Muscle of leg (tissue), 11 donors: ENCODE measurements around the gene TPRX1. TPM values are rescaled to one million over a fixed set of nuclear protein-coding genes. Genes with fewer than 3 reads are reported as not detected.
"Not testable (repeated sequence)": the region's sequence is repeated elsewhere in the genome, so short reads cannot be mapped to it uniquely, and the experiment has no call there.

Experiments used
- DNase-seq: peaks from one replicate; pipeline ENCODE4 v3.0.0; 2013
- H3K27ac ChIP-seq: one replicate; pipeline ENCODE4 v1.5.1; 2013; ENCODE audit warnings: mild to moderate bottlenecking, low read length, control low read depth
- H3K27me3 ChIP-seq: one replicate; pipeline ENCODE4 v1.6.1; 2013; ENCODE audit warnings: low read length; ENCODE audit not compliant: control insufficient read depth, insufficient read depth
- H3K36me3 ChIP-seq: one replicate; pipeline ENCODE4 v1.6.1; 2013; ENCODE audit warnings: low read length; ENCODE audit not compliant: control insufficient read depth, insufficient read depth
- H3K4me1 ChIP-seq: one replicate; pipeline ENCODE4 v1.6.1; 2013; ENCODE audit warnings: low read length; ENCODE audit not compliant: control insufficient read depth, insufficient read depth
- H3K4me3 ChIP-seq: one replicate; pipeline ENCODE4 v1.5.1; 2013; ENCODE audit warnings: low read length, control low read depth
- H3K9me3 ChIP-seq: replicated peaks from 2 replicates; pipeline ENCODE4 v1.6.1; 2013; ENCODE audit warnings: low read depth, low read length; ENCODE audit not compliant: control insufficient read depth
- WGBS: methylation state at CpG from one replicate; pipeline ENCODE4 v1.1.5; 2013; ENCODE audit warnings: missing lambda C conversion rate; ENCODE audit not compliant: insufficient coverage; 5-methylcytosine and 5-hydroxymethylcytosine counted together
- polyA plus RNA-seq, 8 donors: library from polyadenylated mRNA; unstranded; fragments of 120-200 nt; gene quantifications; one replicate each; pipeline versions ENCODE4 v1.2.1 to v1.2.3, GENCODE V29; 2013; ENCODE audit warnings: inconsistent platforms in 1 of 8, low replicate concordance in 1 of 8; ENCODE audit not compliant: insufficient read length in 8 of 8, insufficient read depth in 1 of 8
- total RNA-seq: library from RNA; stranded (reverse); fragments of 120-200 nt; gene quantifications from one replicate; pipeline ENCODE4 v1.2.4, GENCODE V29; 2013

TPRX1 gene
- total and polyA plus RNA-seq, 9 donors: not detected

- Histone ChIP-seq H3K4me1 (peaks cover 23% of the 10 kb centered on the region), H3K36me3 (peaks cover 11% of the 10 kb centered on the region)
- H3K4me3 ChIP-seq, H3K27ac ChIP-seq, DNase-seq, H3K9me3 ChIP-seq, H3K27me3 ChIP-seq: not testable (repeated sequence)
- WGBS: 100% methylated on average over 1 of the region's 13 CpGs
These were observed 14.5 kb downstream of the TPRX1 start for GRCh38 chr19:47789811-47790210.

GRCh38 chr19:47787307-47787706 lies 17.0 kb downstream of the TPRX1 start:
- H3K27ac ChIP-seq: peak overlapping the region; percentile 77
- peak; percentile 34 for DNase-seq
- 75% methylated on average over 4 of the region's 10 CpGs for WGBS
- not testable (repeated sequence) for H3K27me3 ChIP-seq, H3K9me3 ChIP-seq, H3K4me3 ChIP-seq
- peaks cover 31% of the 10 kb centered on the region for H3K36me3 ChIP-seq
- peaks cover 34% of the 10 kb centered on the region for H3K4me1 ChIP-seq

DNA sequence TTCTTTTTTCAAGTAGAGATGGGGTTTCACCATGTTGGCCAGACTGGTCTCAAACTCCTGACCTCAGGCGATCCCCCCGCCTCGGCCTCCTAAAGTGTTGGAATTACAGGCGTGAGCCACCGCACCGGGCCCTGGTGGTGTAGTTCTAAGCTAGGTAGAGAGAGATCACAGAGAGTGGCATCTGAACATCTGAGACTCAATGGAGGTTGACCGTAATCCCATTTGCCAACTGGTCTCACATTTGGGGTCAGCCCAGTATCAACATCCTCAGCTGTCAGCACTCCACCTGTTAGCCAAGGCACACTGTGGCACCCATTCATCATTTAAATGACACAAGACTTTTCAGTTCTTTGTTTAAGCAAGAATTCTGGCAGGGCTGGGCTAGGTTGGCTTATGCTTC lies 17.8 kb downstream of the TPRX1 start:
- H3K4me1 ChIP-seq: peaks cover 39% of the 10 kb centered on the region
- peak overlapping the region; percentile 77 for H3K27ac ChIP-seq
- H3K27me3 ChIP-seq: no peaks in the 10 kb centered on the region
- H3K36me3 ChIP-seq: peaks cover 38% of the 10 kb centered on the region
- WGBS: 100% methylated on average over 1 of the region's 7 CpGs
- no peaks in the 10 kb centered on the region for H3K9me3 ChIP-seq
- H3K4me3 ChIP-seq: no peak overlapping the region
- peak; percentile 80 for DNase-seq

GRCh38 chr19:47781590-47782262 lies 22.6 kb downstream of the TPRX1 start:
- 66% methylated on average over 8 of the region's 9 CpGs for WGBS
- Histone ChIP-seq H3K36me3 (peaks cover 51% of the 10 kb centered on the region), H3K4me3 (no peak overlapping the region), H3K9me3 (no peaks in the 10 kb centered on the region), H3K27ac (peak overlapping the region; percentile 44), H3K27me3 (no peaks in the 10 kb centered on the region), H3K4me1 (peaks cover 47% of the 10 kb centered on the region)
- DNase-seq: peak; percentile 50

DNA sequence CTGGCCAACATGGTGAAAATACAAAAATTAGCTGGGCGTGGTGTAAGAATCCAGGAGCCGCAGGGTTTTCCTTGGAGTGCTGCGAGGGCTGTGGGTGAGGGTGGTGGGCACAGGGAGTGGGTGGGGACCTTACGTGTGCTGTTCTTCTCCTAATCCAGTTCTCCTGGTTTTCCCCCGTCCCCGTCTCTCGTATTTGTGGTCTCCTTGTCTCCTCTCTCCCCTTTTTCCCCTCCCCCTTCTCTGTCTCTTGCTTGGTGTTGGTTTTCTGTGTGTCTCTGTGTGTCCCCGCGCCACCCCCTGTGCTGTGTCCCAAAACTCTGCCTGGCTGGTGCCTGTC lies 24.2 kb downstream of the TPRX1 start:
- Histone ChIP-seq H3K4me1 (peaks cover 41% of the 10 kb centered on the region), H3K9me3 (no peaks in the 10 kb centered on the region)
- DNase-seq: no peak

DNA sequence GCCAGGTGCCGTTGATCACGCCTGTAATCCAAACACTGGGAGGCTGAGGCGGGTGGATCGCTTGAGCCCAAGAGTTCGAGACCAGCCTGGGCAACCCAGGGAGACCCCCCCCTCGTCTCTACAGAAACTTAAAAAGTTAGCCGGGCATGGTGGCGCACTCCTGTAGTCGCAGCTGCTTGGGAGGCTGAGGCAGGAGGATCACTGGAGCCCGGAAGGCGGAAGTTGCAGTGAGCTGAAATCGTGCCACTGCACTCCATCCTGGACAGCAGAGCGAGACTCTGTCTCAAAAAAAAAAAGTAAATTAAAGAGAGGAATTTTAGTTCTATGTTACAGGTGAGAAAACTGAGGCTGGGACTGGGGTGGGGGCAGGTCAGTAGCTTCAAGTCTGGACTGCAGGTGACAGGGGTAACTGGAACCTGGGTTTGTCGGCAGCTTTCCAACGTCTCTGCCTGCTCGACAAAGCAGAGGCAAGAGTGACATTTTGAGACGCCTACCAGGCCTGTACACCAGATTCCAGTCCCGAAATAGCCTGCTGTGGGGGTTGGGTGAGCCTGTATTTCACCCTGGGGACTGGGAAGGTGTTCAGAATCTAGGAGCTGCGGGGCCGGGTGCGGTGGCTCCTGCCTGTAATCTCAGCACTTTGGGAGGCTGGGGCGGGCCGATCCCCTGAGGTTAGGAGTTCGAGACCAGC lies 24.7 kb downstream of the TPRX1 start:
- Histone ChIP-seq H3K27ac (peak overlapping the region; percentile 95), H3K36me3 (peaks cover 40% of the 10 kb centered on the region), H3K4me3 (peak overlapping the region; percentile 98), H3K9me3 (no peaks in the 10 kb centered on the region), H3K4me1 (peaks cover 41% of the 10 kb centered on the region), H3K27me3 (no peaks in the 10 kb centered on the region)
- WGBS: 58% methylated on average over 22 of the region's 24 CpGs
- DNase-seq: peak; percentile 73

More for the DNA sequence above, 24.2 kb downstream of the TPRX1 start:
- 83% methylated on average over 3 of the region's 9 CpGs for WGBS
- Histone ChIP-seq H3K27ac (peak overlapping the region; percentile 95), H3K4me3 (peak overlapping the region; percentile 98), H3K36me3 (peaks cover 44% of the 10 kb centered on the region), H3K27me3 (no peaks in the 10 kb centered on the region)

GRCh38 chr19:47778954-47779351 lies 25.4 kb downstream of the TPRX1 start:
- DNase-seq: peak; percentile 57
- no peaks in the 10 kb centered on the region for H3K9me3 ChIP-seq
- peaks cover 33% of the 10 kb centered on the region for H3K36me3 ChIP-seq
- no peaks in the 10 kb centered on the region for H3K27me3 ChIP-seq
- peak overlapping the region; percentile 98 for H3K4me3 ChIP-seq
- H3K4me1 ChIP-seq: peaks cover 34% of the 10 kb centered on the region
- 0% methylated on average over 7 of the region's 20 CpGs for WGBS
- H3K27ac ChIP-seq: peak overlapping the region; percentile 95

- peak; percentile 87 for DNase-seq
- Histone ChIP-seq H3K4me1 (peaks cover 34% of the 10 kb centered on the region), H3K36me3 (peaks cover 27% of the 10 kb centered on the region), H3K9me3 (no peaks in the 10 kb centered on the region), H3K27me3 (no peaks in the 10 kb centered on the region), H3K27ac (peak within 1 kb of the TSS; percentile 95), H3K4me3 (peak within 1 kb of the TSS; percentile 98)
- WGBS: under 1% methylated on average over 47 of the region's 65 CpGs
These were observed 26.1 kb downstream of the TPRX1 start, which contains the start of gene SELENOW for GRCh38 chr19:47778049-47778953. TSS of gene SELENOW (plus strand) at chr19:47778703. CDS start at chr19:47778786, 83 bp downstream.

DNA sequence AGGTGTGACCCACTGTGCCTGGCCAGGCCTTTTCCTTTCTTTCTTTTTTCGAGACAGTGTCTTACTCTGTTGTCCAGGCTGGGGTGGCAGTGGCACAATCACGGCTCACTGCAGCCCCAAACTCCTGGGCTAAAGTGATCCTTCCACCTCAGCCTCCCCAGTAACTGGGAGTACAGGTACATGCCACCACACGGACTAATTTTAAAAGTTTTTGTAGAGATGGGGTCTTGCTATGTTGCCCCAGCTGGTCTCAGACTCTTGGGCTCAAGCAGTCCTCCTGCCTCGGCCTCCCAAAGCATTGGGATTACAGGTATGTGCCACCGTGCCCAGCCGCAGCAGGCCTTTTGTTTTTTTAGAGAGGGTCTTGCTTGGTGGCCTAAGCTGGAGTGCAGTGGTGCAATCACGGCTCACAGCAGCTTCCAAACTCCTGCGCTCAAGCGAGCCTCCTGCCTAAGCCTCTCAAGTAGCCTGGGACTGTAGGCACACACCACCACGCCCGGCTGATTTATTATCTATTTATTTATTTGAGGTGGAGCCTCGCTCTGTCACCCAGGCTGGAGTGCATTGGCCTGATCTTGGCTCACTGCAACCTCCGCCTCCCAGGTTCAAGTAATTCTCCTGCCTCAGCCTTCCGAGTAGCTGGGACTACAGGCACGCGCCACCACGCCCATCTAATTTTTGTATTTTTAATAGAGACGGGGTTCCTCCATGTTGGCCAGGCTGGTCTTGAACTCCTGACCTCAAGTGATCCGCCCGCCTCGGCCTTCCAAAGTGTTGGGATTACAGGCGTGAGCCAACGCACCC lies 26.9 kb downstream of the TPRX1 start:
- Histone ChIP-seq H3K4me3 (peak overlapping the region; percentile 98), H3K27ac (peak overlapping the region; percentile 95), H3K4me1 (peaks cover 31% of the 10 kb centered on the region), H3K36me3 (peaks cover 21% of the 10 kb centered on the region)
- H3K9me3 ChIP-seq, DNase-seq, H3K27me3 ChIP-seq: not testable (repeated sequence)
- 77% methylated on average over 2 of the region's 23 CpGs for WGBS
